ENCODE measurements around the gene TMEM270. TPM values are rescaled to one million over a fixed set of nuclear protein-coding genes. Genes with fewer than 3 reads are reported as not detected.
"Not testable (repeated sequence)": the region's sequence is repeated elsewhere in the genome, so short reads cannot be mapped to it uniquely, and the experiment has no call there.

TMEM270 gene
- total RNA-seq, 3 donors from 2014 or later, result not detected

- TF ChIP-seq CTCF (IDR thresholded peaks at IDR 0.05), result no peak
- intact Hi-C loops (cut with DNase I, micrococcal nuclease), result loop anchor here in 1 of 2 donors (10.0 kb wide), 1 partner anchor 148 kb away; the partner anchor contains the start of gene ELN
- Histone ChIP-seq H3K4me3 (no peak overlapping the region), H3K4me1 (ENCODE audit: low read depth) (peaks cover 8% of the 10 kb centered on the region), H3K9me3 (no peaks in the 10 kb centered on the region), H3K36me3 (ENCODE audit: low read depth) (no peaks in the 10 kb centered on the region)
- peak in 1 of 3 donors; percentile 40 for DNase-seq
- no peak for ATAC-seq
Observed at GRCh38 chr7:73876973-73877372, 16.0 kb downstream of the TMEM270 start.

GRCh38 chr7:73879977-73880681 is 19.2 kb downstream of the TMEM270 start:
- peak in 1 of 3 donors; percentile 36 for DNase-seq

GRCh38 chr7:73880755-73881328 is 19.9 kb downstream of the TMEM270 start:
- DNase-seq, result peak in 1 of 3 donors; percentile 31
- Histone ChIP-seq H3K4me1 (ENCODE audit: low read depth) (peaks cover 8% of the 10 kb centered on the region), H3K9me3 (no peaks in the 10 kb centered on the region), H3K4me3 (no peak overlapping the region), H3K36me3 (ENCODE audit: low read depth) (no peaks in the 10 kb centered on the region)
- no peak for ATAC-seq
- TF ChIP-seq CTCF (IDR thresholded peaks at IDR 0.05), result no peak
- intact Hi-C loops (cut with DNase I, micrococcal nuclease), result no loop called here

More at GRCh38 chr7:73879977-73880681, 19.2 kb downstream of the TMEM270 start:
- Histone ChIP-seq H3K4me1 (ENCODE audit: low read depth) (peaks cover 8% of the 10 kb centered on the region), H3K9me3 (no peaks in the 10 kb centered on the region), H3K36me3 (ENCODE audit: low read depth) (no peaks in the 10 kb centered on the region), H3K4me3 (no peak overlapping the region)
- no peak for TF ChIP-seq CTCF (IDR thresholded peaks at IDR 0.05)
- intact Hi-C loops (cut with DNase I, micrococcal nuclease), result loop anchor here in 1 of 2 donors (10.0 kb wide), 1 partner anchor 145 kb away; the partner anchor contains the start of gene ELN
- peak; percentile 12 for ATAC-seq

GRCh38 chr7:73881352-73882046 is 20.5 kb downstream of the TMEM270 start:
- intact Hi-C loops (cut with DNase I, micrococcal nuclease), result no loop called here
- ATAC-seq (peak; percentile 87), DNase-seq (peak in 2 of 3 donors; percentile 20 to 63)
- no peak for TF ChIP-seq CTCF (IDR thresholded peaks at IDR 0.05)
- Histone ChIP-seq H3K36me3 (ENCODE audit: low read depth) (no peaks in the 10 kb centered on the region), H3K4me1 (ENCODE audit: low read depth) (peaks cover 8% of the 10 kb centered on the region), H3K9me3 (no peaks in the 10 kb centered on the region), H3K4me3 (no peak overlapping the region)

- peaks cover 8% of the 10 kb centered on the region for H3K4me1 ChIP-seq (ENCODE audit: low read depth)
- no peak for TF ChIP-seq CTCF (IDR thresholded peaks at IDR 0.05)
- DNase-seq (no peak), ATAC-seq (no peak)
- no peaks in the 10 kb centered on the region for H3K36me3 ChIP-seq (ENCODE audit: low read depth)
- no peaks in the 10 kb centered on the region for H3K9me3 ChIP-seq
- H3K4me3 ChIP-seq, result no peak overlapping the region
- intact Hi-C loops (cut with DNase I, micrococcal nuclease), result no loop called here
Observed at GRCh38 chr7:73882047-73882402, 21.1 kb downstream of the TMEM270 start.

GRCh38 chr7:73884867-73885422 is 24.0 kb downstream of the TMEM270 start:
- H3K36me3 ChIP-seq (ENCODE audit: low read depth); H3K9me3 ChIP-seq; intact Hi-C loops (cut with DNase I, micrococcal nuclease); H3K4me1 ChIP-seq (ENCODE audit: low read depth); DNase-seq; H3K4me3 ChIP-seq; ATAC-seq: not testable (repeated sequence)

Measured in mucosa of descending colon (tissue), 3 donors.